Activated effector memory CD4-positive, alpha-beta T cell treated with Interleukin-2 at 50 U/mL for 16 hours (primary cell): Measurements from ENCODE around the gene METTL25B.

Experiments used
- DNase-seq: peaks from one replicate; pipeline ENCODE4 v3.0.0-alpha.2; 2020

The METTL25B gene

DNA sequence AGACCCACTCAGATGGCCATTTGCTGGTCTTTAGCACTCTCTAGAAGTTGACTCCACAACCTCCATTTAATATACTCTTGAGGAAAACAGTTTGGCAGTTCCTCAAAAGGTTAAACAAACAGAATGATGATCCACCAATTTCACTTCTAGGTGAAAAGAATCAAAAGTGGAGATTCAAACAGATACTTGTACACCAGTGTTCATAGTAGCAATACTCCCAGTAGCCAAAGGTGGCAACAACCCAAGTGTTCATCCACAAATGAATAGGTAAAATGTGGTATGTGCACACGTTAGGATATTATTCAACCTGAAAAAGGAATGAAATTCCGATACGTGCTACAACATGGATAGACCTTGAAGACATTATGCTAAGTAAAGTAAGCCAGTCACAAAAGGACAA, 45.3 kb downstream of the METTL25B start:
- DNase-seq, result no peak

DNA sequence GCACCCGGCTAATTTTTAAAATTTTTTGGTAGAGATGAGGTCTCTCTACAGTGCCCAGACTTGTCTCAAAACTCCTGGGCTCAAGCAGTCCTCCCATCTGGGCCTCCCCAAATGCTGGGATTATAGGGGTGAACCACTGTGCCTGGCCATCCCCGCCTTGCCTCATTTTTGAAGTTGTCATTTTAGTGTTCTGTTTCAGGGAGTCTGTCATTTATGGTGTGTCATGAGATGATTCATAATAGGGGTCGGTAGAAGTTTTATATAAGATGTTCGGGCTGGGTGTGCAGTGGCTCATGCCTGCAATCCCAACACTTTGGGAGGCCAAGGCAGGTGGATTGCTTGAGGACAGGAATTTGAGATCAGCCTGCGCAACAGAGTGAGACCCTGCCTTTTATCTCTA, 47.5 kb downstream of the METTL25B start:
- no peak for DNase-seq

DNA sequence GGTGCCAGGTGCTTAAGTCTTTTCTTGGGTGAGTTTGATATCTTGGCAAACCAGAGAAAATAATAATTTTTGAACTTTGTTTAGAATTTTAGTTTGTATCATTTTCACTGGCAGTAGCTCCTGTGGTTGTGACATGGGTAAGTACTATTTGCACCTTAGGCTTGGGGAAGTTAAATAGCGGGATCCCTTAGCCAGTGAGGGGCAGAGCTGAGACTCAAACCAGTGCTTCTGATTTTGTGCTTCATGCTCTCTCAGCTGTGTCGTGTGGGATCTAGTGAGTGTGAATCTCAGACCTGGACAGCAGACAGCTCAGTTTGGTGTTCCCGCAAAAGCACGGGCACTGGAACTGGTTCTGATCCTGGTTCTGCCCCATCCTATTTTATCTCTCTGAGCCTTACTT, 48.7 kb downstream of the METTL25B start:
- no peak for DNase-seq

DNA sequence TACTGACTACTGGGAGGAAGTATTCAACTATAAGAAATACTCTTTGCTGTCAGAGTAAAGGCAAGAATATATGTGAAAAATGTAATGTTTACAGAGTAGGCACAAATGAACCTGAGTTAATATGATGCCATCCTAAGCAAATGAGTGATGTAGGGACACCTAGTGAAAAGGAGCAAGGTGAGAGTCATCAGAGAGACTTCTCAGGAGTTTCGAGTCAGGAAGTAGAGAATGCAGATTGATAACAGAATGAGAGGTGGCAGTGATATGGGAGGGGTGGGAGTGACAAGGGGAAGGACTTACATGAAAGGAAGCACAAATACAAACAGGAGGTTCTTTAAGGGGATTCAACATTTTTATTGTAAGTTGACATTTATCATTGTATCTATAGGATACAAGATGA, 49.3 kb downstream of the METTL25B start:
- DNase-seq, result no peak

DNA sequence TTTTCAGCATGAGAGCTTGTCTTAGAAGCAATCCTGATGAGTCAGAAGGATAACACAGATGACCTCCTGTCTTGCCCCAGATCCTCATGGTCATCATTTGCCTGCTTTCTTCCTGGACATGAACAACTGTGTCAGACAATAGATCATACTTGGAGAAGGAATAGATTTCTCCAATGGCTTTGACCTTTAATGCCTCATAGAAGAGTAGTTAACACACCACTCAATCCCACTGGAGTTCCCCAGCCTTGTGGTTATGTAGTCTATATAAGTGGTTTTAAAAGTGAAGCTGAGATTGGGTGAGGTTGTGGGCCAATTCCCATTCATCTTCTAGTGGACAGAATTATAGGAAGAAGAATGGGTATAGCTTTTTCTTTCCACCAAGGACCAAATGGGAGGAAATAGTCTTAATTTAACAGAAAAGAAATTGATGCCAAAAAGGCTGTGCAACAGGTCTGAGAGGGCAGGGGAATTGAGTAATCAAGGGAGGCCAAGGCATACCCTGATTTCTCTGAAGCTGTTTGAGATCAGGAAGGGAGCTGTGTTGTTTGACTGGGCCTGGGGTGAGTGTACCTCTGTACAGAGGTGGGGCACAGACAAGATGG, 53.4 kb downstream of the METTL25B start:
- DNase-seq, result no peak

DNA sequence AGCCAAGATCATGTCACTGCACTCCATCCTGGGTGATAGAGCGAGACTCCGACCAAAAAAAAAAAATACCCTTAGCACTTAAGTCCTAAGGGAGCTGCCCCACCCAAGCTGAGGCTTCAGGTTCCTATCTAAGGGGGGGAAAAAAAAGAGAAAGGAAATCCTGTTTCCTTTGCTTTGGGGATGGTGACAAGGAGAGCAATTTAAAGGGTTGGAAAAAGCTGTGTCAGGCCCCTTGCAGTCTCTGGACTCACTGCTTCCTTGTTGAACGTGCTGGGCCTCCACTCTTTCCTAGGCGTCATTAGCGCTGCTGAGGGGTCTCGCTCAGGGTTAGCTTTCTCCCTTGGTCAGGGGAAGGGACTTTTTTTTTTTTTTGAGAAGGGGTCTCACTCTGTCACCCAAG, 57.2 kb downstream of the METTL25B start:
- DNase-seq, result no peak
